Caco-2 (cell line): ENCODE results near the gene SUOX. TPM values are rescaled to one million over a fixed set of nuclear protein-coding genes. Genes with fewer than 3 reads are reported as not detected.

Experiments used
- BruUV-seq: library from RNA; stranded (reverse); fragments of 400-500 nt; replicated peaks from 2 replicates; lab custom pipeline; 2021; lab: Mats Ljungman, UMichigan
- CTCF ChIA-PET: fragments of 300-600 bp; sonication (Branson Sonifier 250); formaldehyde crosslinking; loops from one replicate; lab custom pipeline; 2022; ENCODE audit warnings: antibody characterized with exemption; lab: Charles Lee
- POLR2A ChIA-PET: fragments of 300-600 bp; sonication (Branson Sonifier 250); formaldehyde crosslinking; loops from one replicate; lab custom pipeline; 2022; ENCODE audit warnings: antibody characterized with exemption; lab: Charles Lee
- DNase-seq, 2 experiments: peaks; one replicate each; pipeline versions ENCODE4 v3.0.0 to v3.0.0-alpha.2; 2020 to 2022
- H3K27me3 ChIP-seq: replicated peaks from 2 replicates; pipeline ENCODE4 v1.6.0; 2011; ENCODE audit warnings: low read length; ENCODE audit not compliant: control insufficient read depth, insufficient read depth
- H3K36me3 ChIP-seq: 2 replicates; pipeline ENCODE4 v1.5.1; 2011; ENCODE audit warnings: low read length; ENCODE audit not compliant: control insufficient read depth, insufficient read depth
- H3K4me1 ChIP-seq: fragments of 250-450 bp; sonication (Bioruptor Pico); 2 replicates; pipeline ENCODE4 v1.5.1; 2020; ENCODE audit warnings: mild to moderate bottlenecking
- H3K4me3 ChIP-seq: 2 replicates; pipeline ENCODE4 v1.5.1; 2011; ENCODE audit warnings: low read depth, mild to moderate bottlenecking, control low read depth, low read length
- H3K9me3 ChIP-seq: fragments of 250-450 bp; sonication (Bioruptor Pico); 2 replicates; pipeline ENCODE4 v1.5.1; 2020; ENCODE audit warnings: mild to moderate bottlenecking, moderate library complexity
- H3K27ac Mint-ChIP-seq: one replicate; pipeline ENCODE4 v1.8.0; 2022; ENCODE audit warnings: mixed read lengths; ENCODE audit not compliant: unreplicated experiment
- H3K27me3 Mint-ChIP-seq: one replicate; pipeline ENCODE4 v1.8.0; 2022; ENCODE audit warnings: mixed read lengths; ENCODE audit not compliant: insufficient read depth, unreplicated experiment
- H3K36me3 Mint-ChIP-seq: one replicate; pipeline ENCODE4 v1.8.0; 2022; ENCODE audit warnings: mild to moderate bottlenecking, mixed read lengths; ENCODE audit not compliant: insufficient read depth, unreplicated experiment
- H3K4me1 Mint-ChIP-seq: one replicate; pipeline ENCODE4 v1.8.0; 2022; ENCODE audit warnings: low read depth, mixed read lengths; ENCODE audit not compliant: unreplicated experiment
- H3K4me3 Mint-ChIP-seq: one replicate; pipeline ENCODE4 v1.8.0; 2022; ENCODE audit warnings: mild to moderate bottlenecking, moderate library complexity, mixed read lengths; ENCODE audit not compliant: unreplicated experiment
- H3K9me3 Mint-ChIP-seq: one replicate; pipeline ENCODE4 v1.8.0; 2022; ENCODE audit warnings: mixed read lengths; ENCODE audit not compliant: unreplicated experiment
- intact Hi-C: fragments of 100-400 bp; cut with micrococcal nuclease; formaldehyde crosslinking; loops from one replicate; pipeline ENCODE4 v1.10.0; 2022; ENCODE audit not compliant: unreplicated experiment
- total RNA-seq: library from RNA; stranded (reverse); gene quantifications from 2 replicates; pipeline ENCODE4 v1.2.3, GENCODE V29; 2022
- TF ChIP-seq, protein P1 (sequence below), 2 experiments: fragments of 200-600 bp in 1 of 2; IDR thresholded peaks; 1 replicate in 1 of 2; 2 replicates in 1 of 2; pipeline versions ENCODE4 v1.5.1 to v1.8.0; 2011 to 2022; ENCODE audit warnings: antibody characterized with exemption in 1 of 2, control low read depth in 1 of 2, inconsistent platforms in 1 of 2, low read depth in 1 of 2, low read length in 1 of 2, mild to moderate bottlenecking in 1 of 2, moderate library complexity in 1 of 2; ENCODE audit not compliant: insufficient read depth in 1 of 2, severe bottlenecking in 1 of 2, unreplicated experiment in 1 of 2

Gene SUOX
- total RNA-seq, 1 experiment from 2014 or later, result 40.8 TPM

DNA sequence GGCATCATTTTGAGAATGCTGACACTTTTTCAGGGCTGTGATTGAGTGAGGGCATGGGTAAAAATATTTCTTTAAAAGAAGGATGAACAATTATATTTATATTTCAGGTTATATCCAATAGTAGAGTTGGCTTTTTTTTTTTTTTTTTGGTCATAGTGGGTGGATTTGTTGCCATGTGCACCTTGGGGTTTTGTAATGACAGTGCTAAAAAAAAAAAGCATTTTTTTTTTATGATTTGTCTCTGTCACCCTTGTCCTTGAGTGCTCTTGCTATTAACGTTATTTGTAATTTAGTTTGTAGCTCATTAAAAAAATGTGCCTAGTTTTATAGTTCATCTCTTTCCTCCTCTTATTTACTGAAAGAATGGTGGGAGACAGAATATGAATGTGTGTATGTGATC lies 24.6 kb upstream of the SUOX start:
- intact Hi-C loops, result loop anchor here (2.0 to 5.0 kb wide), 3 partner anchors 42 to 665 kb away; partner anchors contain the start of genes DGKA and DNAJC14
- Histone ChIP-seq H3K36me3 (peaks cover 1% of the 10 kb centered on the region), H3K4me3 (peak overlapping the region; percentile 59), H3K27me3 (no peaks in the 10 kb centered on the region), H3K9me3 (no peaks in the 10 kb centered on the region), H3K4me1 (peaks cover 42% of the 10 kb centered on the region)
- no peak for DNase-seq
- Mint-ChIP-seq H3K27me3 (no peaks in the 10 kb centered on the region), H3K4me3 (no peak overlapping the region), H3K9me3 (no peaks in the 10 kb centered on the region), H3K27ac (no peak overlapping the region), H3K4me1 (peaks cover 25% of the 10 kb centered on the region), H3K36me3 (peaks cover 53% of the 10 kb centered on the region)
- BruUV-seq, result no TSS peak
- TF ChIP-seq, protein P1, sequence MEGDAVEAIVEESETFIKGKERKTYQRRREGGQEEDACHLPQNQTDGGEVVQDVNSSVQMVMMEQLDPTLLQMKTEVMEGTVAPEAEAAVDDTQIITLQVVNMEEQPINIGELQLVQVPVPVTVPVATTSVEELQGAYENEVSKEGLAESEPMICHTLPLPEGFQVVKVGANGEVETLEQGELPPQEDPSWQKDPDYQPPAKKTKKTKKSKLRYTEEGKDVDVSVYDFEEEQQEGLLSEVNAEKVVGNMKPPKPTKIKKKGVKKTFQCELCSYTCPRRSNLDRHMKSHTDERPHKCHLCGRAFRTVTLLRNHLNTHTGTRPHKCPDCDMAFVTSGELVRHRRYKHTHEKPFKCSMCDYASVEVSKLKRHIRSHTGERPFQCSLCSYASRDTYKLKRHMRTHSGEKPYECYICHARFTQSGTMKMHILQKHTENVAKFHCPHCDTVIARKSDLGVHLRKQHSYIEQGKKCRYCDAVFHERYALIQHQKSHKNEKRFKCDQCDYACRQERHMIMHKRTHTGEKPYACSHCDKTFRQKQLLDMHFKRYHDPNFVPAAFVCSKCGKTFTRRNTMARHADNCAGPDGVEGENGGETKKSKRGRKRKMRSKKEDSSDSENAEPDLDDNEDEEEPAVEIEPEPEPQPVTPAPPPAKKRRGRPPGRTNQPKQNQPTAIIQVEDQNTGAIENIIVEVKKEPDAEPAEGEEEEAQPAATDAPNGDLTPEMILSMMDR (IDR thresholded peaks at IDR 0.05; ENCODE audit: insufficient read depth in 1 of 2, low read depth in 1 of 2, low read length in 1 of 2, severe bottlenecking in 1 of 2, unreplicated experiment in 1 of 2), result no peak
- CTCF ChIA-PET, result no interaction called here
- POLR2A ChIA-PET, result no interaction called here

DNA sequence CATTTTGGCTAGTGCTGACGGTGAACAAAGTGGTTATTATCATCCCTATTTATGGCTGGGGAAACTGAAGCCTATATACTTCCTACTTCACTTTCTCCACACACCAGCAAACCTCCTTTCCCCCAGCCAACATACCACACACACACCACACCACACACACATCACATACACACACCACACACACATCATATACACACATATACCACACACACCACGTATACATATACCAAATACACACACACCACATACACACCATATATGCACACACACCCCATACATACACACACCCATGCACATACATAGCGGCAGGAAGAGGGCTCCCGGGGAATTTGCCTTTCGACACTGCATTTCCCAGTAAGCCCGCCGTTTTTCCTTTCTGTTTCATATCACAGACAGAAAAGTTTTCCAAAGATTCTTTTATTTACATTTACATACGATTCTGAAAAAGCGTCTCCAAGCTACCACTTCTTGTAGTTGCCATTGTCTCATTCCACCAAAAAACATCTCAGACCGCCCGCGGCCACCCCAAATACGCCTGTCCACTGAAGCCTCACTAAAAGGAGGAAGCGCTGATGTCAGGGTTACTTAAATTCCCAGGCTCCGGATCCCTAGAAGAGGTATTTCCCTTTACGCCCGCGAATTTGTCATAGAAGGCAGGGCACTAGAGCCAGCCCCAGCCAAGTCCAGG lies 24.0 kb upstream of the SUOX start:
- TSS peak; percentile 88 for BruUV-seq
- Histone ChIP-seq H3K4me3 (peak overlapping the region; percentile 59), H3K4me1 (peaks cover 38% of the 10 kb centered on the region), H3K36me3 (peaks cover 2% of the 10 kb centered on the region), H3K9me3 (no peaks in the 10 kb centered on the region), H3K27me3 (no peaks in the 10 kb centered on the region)
- Mint-ChIP-seq H3K36me3 (peaks cover 52% of the 10 kb centered on the region), H3K4me3 (no peak overlapping the region), H3K27ac (no peak overlapping the region), H3K4me1 (peaks cover 19% of the 10 kb centered on the region), H3K27me3 (no peaks in the 10 kb centered on the region), H3K9me3 (no peaks in the 10 kb centered on the region)
- TF ChIP-seq, protein P1 (IDR thresholded peaks at IDR 0.05; ENCODE audit: insufficient read depth in 1 of 2, low read depth in 1 of 2, low read length in 1 of 2, severe bottlenecking in 1 of 2, unreplicated experiment in 1 of 2), result no peak
- intact Hi-C loops, result loop anchor here (1.0 to 5.0 kb wide), 6 partner anchors 17 to 664 kb away; partner anchors contain the start of genes DGKA, DNAJC14 and PA2G4
- ChIA-PET CTCF (interaction anchor here (0.9 to 2.1 kb wide), 16 partner anchors 9 to 292 kb away, joined by 3 to 37 read pairs (median 6); partner anchors contain the start of genes DGKA, ESYT1, ORMDL2 and PA2G4), POLR2A (interaction anchor here (0.6 to 3.0 kb wide), 22 partner anchors 9 to 294 kb away, joined by 3 to 23 read pairs (median 6); partner anchors contain the start of genes DNAJC14, ORMDL2, PA2G4 and PYM1)
- DNase-seq, result no peak

DNA sequence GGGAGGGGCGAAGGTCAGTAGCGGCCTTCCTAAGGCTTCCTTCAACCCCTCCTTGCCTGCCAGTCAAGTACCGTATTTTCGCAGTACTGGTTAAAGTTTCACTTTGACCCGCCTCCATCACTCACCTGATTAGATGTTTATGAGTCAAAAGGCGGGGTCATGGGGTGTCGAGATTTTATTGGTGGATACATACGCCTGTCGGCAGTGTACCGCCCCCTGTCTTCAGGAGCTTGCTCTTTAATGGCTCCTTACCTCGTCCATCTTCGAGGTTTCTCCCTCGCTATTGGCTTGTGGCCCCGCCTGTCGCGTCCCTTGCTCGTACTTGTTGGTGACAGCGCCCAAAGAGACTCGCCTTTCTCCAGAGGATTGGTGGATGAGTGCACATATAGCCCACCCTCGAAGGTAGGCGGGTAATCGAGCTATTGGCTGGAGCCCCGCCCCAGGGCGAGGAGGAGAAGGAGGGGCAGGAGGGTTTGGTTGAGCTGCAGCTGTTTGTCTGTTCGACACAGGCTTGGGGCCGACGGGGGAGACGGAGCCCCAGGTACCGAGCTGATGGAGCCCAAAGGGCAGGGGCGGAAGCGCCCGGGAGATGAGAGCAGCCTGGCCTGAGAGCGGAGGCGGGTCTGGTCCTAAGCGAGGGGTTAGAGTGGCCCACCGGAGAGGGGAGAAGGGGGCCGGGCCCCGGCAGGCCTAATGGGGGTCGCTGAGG lies 23.3 kb upstream of the SUOX start, which contains the start of gene RAB5B:
Gene RAB5B, plus strand, starts transcription at position 480 of the 709 bp plus-strand sequence. CDS start 12,883 bp downstream, outside the sequence.
- no peak within 1 kb of the TSS for H3K4me3 Mint-ChIP-seq
- TF ChIP-seq, protein P1 (IDR thresholded peaks at IDR 0.05; ENCODE audit: insufficient read depth in 1 of 2, low read depth in 1 of 2, low read length in 1 of 2, severe bottlenecking in 1 of 2, unreplicated experiment in 1 of 2), result peak in 1 of 2 experiments; percentile 21
- no peaks in the 10 kb centered on the region for H3K27me3 Mint-ChIP-seq
- H3K9me3 ChIP-seq, result no peaks in the 10 kb centered on the region
- peak within 1 kb of the TSS; percentile 92 for H3K4me3 ChIP-seq
- H3K36me3 Mint-ChIP-seq, result peaks cover 52% of the 10 kb centered on the region
- H3K36me3 ChIP-seq, result peaks cover 2% of the 10 kb centered on the region
- no peaks in the 10 kb centered on the region for H3K9me3 Mint-ChIP-seq
- H3K4me1 Mint-ChIP-seq, result peaks cover 16% of the 10 kb centered on the region
- BruUV-seq, result no TSS peak
- POLR2A ChIA-PET, result interaction anchor here (0.5 to 3.0 kb wide), 26 partner anchors 8 to 294 kb away, joined by 3 to 23 read pairs (median 5); partner anchors contain the start of genes DNAJC14, ORMDL2, PA2G4 and PMEL
- CTCF ChIA-PET, result interaction anchor here (0.6 to 2.1 kb wide), 19 partner anchors 8 to 518 kb away, joined by 3 to 37 read pairs (median 5); partner anchors contain the start of genes DGKA, DNAJC14, ESYT1 and ORMDL2
- intact Hi-C loops, result loop anchor here (1.0 to 5.0 kb wide), 6 partner anchors 17 to 664 kb away; partner anchors contain the start of genes DGKA, DNAJC14 and PA2G4
- no peak within 1 kb of the TSS for H3K27ac Mint-ChIP-seq
- no peaks in the 10 kb centered on the region for H3K27me3 ChIP-seq
- H3K4me1 ChIP-seq, result peaks cover 31% of the 10 kb centered on the region
- peak; percentile 98 to 100 for DNase-seq
